Measurements from ENCODE around the gene FEZF2. TPM values are rescaled to one million over a fixed set of nuclear protein-coding genes. Genes with fewer than 3 reads are reported as not detected.

Gene FEZF2
- total RNA-seq, 1 experiment from 2014 or later: not detected

DNA sequence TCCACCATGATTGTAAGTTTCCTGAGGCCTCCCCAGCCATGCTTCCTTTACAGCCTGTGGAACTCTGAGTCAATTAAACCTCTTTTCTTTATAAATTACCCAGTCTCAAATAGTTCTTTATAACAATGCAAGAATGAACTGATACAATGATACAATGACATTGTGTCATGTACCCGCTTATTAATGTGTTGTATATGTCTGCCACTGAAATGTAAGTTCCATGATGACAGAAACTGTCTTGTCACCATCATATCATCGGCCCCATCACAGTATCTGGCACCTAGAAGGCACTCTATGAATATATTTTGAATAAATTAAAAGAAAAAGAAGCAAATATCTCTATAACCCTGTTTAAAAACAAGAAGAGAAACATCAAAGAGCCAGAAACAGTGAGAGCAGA lies 29.6 kb downstream of the FEZF2 start:
- DNase-seq: no peak
- CTCF ChIA-PET: no interaction called here
- Histone ChIP-seq H3K4me3 (ENCODE audit: low read length) (no peak overlapping the region), H3K27me3 (ENCODE audit: low read length) (no peaks in the 10 kb centered on the region), H3K27ac (ENCODE audit: low read length) (no peak overlapping the region), H2AFZ (ENCODE audit: low read length) (no peak overlapping the region), H3K9ac (ENCODE audit: low read length) (no peak overlapping the region), H3K9me2 (replicated peaks; ENCODE audit: low read length) (no peaks in the 10 kb centered on the region), H3K4me1 (ENCODE audit: insufficient read depth, low read length) (no peaks in the 10 kb centered on the region), H3K79me2 (ENCODE audit: low read length) (no peaks in the 10 kb centered on the region), H3F3A (ENCODE audit: low read length, unreplicated experiment) (no peaks in the 10 kb centered on the region), H4K20me1 (ENCODE audit: low read length) (no peaks in the 10 kb centered on the region), H3K36me3 (ENCODE audit: low read depth, low read length) (no peaks in the 10 kb centered on the region), H3K9me3 (ENCODE audit: low read length) (no peaks in the 10 kb centered on the region), H3K4me2 (ENCODE audit: low read length) (no peak overlapping the region)
- POLR2A ChIA-PET (ENCODE audit: unreplicated experiment): no interaction called here
- ATAC-seq: no peak
- intact Hi-C loops (cut with micrococcal nuclease): no loop called here
- TF ChIP-seq EZH2phosphoT487 (IDR thresholded peaks at IDR 0.05; ENCODE audit: borderline replicate concordance, low read length) (no peak), EZH2 (IDR thresholded peaks at IDR 0.05; ENCODE audit: low read length, unreplicated experiment) (no peak)
- TF ChIP-seq, protein P1, sequence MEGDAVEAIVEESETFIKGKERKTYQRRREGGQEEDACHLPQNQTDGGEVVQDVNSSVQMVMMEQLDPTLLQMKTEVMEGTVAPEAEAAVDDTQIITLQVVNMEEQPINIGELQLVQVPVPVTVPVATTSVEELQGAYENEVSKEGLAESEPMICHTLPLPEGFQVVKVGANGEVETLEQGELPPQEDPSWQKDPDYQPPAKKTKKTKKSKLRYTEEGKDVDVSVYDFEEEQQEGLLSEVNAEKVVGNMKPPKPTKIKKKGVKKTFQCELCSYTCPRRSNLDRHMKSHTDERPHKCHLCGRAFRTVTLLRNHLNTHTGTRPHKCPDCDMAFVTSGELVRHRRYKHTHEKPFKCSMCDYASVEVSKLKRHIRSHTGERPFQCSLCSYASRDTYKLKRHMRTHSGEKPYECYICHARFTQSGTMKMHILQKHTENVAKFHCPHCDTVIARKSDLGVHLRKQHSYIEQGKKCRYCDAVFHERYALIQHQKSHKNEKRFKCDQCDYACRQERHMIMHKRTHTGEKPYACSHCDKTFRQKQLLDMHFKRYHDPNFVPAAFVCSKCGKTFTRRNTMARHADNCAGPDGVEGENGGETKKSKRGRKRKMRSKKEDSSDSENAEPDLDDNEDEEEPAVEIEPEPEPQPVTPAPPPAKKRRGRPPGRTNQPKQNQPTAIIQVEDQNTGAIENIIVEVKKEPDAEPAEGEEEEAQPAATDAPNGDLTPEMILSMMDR (conservative IDR thresholded peaks at IDR 0.05; ENCODE audit: low read depth, low read length): no peak
- BruUV-seq (replicated peaks): no TSS peak

GRCh38 chr3:62335196-62335595 lies 38.2 kb downstream of the FEZF2 start:
- POLR2A ChIA-PET (ENCODE audit: unreplicated experiment): no interaction called here

GRCh38 chr3:62332835-62333244 lies 40.5 kb downstream of the FEZF2 start:
- no peak overlapping the region for H3K27ac ChIP-seq (ENCODE audit: low read length)
- DNase-seq: peak; percentile 47
- H3F3A ChIP-seq (ENCODE audit: low read length, unreplicated experiment): no peaks in the 10 kb centered on the region
- H3K4me3 ChIP-seq (ENCODE audit: low read length): no peak overlapping the region
- H3K36me3 ChIP-seq (ENCODE audit: low read depth, low read length): no peaks in the 10 kb centered on the region
- H3K79me2 ChIP-seq (ENCODE audit: low read length): no peaks in the 10 kb centered on the region
- intact Hi-C loops (cut with micrococcal nuclease): loop anchor here (1.0 kb wide), 1 partner anchor 226 kb away; no protein-coding TSS in a partner anchor
- H3K27me3 ChIP-seq (ENCODE audit: low read length): no peaks in the 10 kb centered on the region
- CTCF ChIA-PET: no interaction called here
- H3K9me2 ChIP-seq (replicated peaks; ENCODE audit: low read length): no peaks in the 10 kb centered on the region
- BruUV-seq (replicated peaks): no TSS peak
- H3K9ac ChIP-seq (ENCODE audit: low read length): no peak overlapping the region
- H2AFZ ChIP-seq (ENCODE audit: low read length): no peak overlapping the region
- H4K20me1 ChIP-seq (ENCODE audit: low read length): no peaks in the 10 kb centered on the region
- H3K9me3 ChIP-seq (ENCODE audit: low read length): no peaks in the 10 kb centered on the region
- no peak for ATAC-seq
- H3K4me1 ChIP-seq (ENCODE audit: insufficient read depth, low read length): no peaks in the 10 kb centered on the region
- H3K4me2 ChIP-seq (ENCODE audit: low read length): no peak overlapping the region
- TF ChIP-seq, protein P1 (conservative IDR thresholded peaks at IDR 0.05; ENCODE audit: low read depth, low read length): peak; percentile 73
- TF ChIP-seq EZH2phosphoT487 (IDR thresholded peaks at IDR 0.05; ENCODE audit: borderline replicate concordance, low read length): no peak
- POLR2A ChIA-PET (ENCODE audit: unreplicated experiment): no interaction called here

More at GRCh38 chr3:62335196-62335595, 38.2 kb downstream of the FEZF2 start:
- TF ChIP-seq, protein P1 (conservative IDR thresholded peaks at IDR 0.05; ENCODE audit: low read depth, low read length): no peak
- TF ChIP-seq EZH2phosphoT487 (IDR thresholded peaks at IDR 0.05; ENCODE audit: borderline replicate concordance, low read length): no peak
- no peak for TF ChIP-seq EZH2 (IDR thresholded peaks at IDR 0.05; ENCODE audit: low read length, unreplicated experiment)
- intact Hi-C loops (cut with micrococcal nuclease): no loop called here
- no peak overlapping the region for H2AFZ ChIP-seq (ENCODE audit: low read length)
- CTCF ChIA-PET: interaction anchor here (0.5 to 0.6 kb wide), 2 partner anchors 34 to 1631 kb away, joined by 3 to 6 read pairs; no protein-coding TSS in a partner anchor
- H3K9me3 ChIP-seq (ENCODE audit: low read length): no peaks in the 10 kb centered on the region
- H3K4me1 ChIP-seq (ENCODE audit: insufficient read depth, low read length): no peaks in the 10 kb centered on the region
- no peak overlapping the region for H3K9ac ChIP-seq (ENCODE audit: low read length)
- no peaks in the 10 kb centered on the region for H3K36me3 ChIP-seq (ENCODE audit: low read depth, low read length)
- no peaks in the 10 kb centered on the region for H3K9me2 ChIP-seq (replicated peaks; ENCODE audit: low read length)
- no TSS peak for BruUV-seq (replicated peaks)
- H3F3A ChIP-seq (ENCODE audit: low read length, unreplicated experiment): no peaks in the 10 kb centered on the region
- no peak for ATAC-seq
- H3K4me3 ChIP-seq (ENCODE audit: low read length): no peak overlapping the region
- no peak for DNase-seq
- no peaks in the 10 kb centered on the region for H3K27me3 ChIP-seq (ENCODE audit: low read length)
- no peak overlapping the region for H3K27ac ChIP-seq (ENCODE audit: low read length)
- no peak overlapping the region for H3K4me2 ChIP-seq (ENCODE audit: low read length)
- H3K79me2 ChIP-seq (ENCODE audit: low read length): no peaks in the 10 kb centered on the region
- no peaks in the 10 kb centered on the region for H4K20me1 ChIP-seq (ENCODE audit: low read length)
